GM19240 (cell line): ENCODE data around the gene MACO1.
"Not testable (repeated sequence)": the region's sequence is repeated elsewhere in the genome, so short reads cannot be mapped to it uniquely, and the experiment has no call there.

ENCODE experiments used
- DNase-seq: peaks from one replicate; pipeline ENCODE4 v3.0.0; 2011; ENCODE audit warnings: low spot score; ENCODE audit not compliant: insufficient read length

MACO1 gene

DNA sequence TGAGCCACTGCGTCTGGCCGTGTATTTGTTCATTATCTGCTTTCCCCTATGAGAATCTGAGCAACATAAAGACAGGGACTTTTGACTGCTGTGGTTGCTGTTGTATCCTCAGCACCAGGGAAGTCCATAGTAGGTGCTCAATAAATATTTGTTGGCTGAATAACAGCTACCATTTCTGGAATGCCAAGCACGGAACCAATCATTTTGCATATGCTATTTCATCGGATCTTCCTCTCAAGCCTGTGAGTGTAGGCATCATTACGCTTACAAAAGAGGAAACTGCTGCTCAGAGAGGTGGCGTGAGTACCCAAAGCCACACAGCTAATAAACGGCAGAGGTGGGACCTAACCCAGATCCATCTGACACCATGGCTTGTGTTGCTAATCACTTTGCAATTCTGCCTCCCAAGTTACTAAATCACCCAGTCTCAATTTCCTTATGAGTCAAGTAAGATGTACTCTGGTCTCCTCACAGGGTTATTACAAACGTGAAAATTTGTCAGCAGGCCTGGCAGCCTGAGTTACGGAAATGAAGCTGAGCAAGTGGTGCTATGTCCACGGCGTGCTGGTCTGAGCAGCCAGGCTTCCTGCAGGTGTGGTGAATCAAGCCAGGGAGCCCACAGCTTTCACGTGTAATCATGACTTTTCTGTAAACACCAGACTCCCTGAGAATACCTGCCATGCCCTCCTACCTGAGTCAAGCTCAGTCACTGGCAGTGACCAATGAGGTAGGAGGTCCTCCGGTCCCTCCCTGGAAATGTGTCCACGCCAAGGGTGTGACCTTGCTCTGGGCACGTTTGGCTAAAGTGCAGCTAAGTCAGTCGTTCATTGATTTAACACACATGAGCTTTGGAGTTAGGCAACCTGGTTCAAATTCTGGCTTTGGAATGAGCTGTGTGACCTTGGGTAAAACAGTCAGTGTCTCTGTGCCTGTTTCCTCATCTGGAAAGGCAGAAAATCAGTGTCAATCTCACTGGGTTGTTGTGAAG lies 5.3 kb upstream of the MACO1 start:
- no peak for DNase-seq

DNA sequence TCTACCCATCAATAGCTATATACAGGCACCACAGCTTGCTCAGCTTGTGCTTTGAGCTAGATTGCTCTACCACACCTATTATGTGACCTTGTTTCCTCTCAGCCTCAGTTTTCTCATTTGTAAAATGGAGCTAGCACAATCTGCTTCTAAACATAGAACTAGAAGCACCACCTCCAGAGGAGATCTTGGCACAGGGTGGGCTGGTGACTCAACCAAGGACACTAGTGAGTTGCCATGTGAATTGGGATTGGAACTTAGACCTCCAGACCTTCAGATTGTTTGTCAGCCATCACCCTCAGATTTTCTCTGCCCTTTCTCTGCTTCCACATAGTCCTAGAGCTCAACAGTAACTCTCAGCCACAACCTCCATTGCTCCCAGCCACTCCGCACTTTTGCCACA lies 3.0 kb upstream of the MACO1 start:
- no peak for DNase-seq

- DNase-seq = no peak
These were observed 2.1 kb upstream of the MACO1 start for GRCh38 chr1:25428475-25429166.

- DNase-seq = no peak
These were observed 527 bp downstream of the MACO1 start for GRCh38 chr1:25430967-25431881.

DNA sequence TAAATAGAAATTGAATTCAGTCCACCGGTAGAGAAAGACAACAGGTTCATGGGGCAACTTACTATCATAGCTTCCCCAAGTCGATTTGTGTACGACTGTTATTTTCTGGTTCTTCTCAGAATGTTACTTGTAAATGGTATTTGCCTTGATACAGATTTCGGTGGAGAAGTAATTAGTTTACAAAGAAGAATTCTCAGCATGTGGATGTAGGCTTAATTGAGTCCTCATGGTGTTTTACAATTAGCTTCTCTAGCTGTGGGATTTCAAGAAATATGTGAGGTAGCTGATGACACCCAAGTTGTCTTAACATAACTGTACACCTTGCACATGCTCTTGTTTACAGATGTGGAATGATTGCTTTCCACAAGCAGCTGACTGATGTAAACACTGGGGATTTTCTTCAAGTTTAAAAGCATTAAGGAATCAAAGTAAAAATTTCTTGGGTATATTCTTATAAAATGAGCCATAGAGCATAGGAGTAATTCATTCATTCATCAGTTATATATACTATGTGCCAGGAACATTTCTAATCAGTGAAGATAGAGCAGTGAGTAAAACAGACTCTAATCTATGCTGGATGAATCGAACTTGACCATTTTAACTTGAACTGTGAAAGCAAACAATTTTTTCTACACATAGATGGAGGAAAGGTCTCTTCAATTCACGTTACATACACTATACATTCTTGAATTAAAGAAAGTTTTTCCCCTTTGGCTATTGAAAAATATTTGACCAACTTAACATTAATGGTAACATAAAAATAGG lies 1.4 kb downstream of the MACO1 start:
- DNase-seq = no peak

GRCh38 chr1:25432749-25433388 lies 2.2 kb downstream of the MACO1 start:
- DNase-seq = no peak

DNA sequence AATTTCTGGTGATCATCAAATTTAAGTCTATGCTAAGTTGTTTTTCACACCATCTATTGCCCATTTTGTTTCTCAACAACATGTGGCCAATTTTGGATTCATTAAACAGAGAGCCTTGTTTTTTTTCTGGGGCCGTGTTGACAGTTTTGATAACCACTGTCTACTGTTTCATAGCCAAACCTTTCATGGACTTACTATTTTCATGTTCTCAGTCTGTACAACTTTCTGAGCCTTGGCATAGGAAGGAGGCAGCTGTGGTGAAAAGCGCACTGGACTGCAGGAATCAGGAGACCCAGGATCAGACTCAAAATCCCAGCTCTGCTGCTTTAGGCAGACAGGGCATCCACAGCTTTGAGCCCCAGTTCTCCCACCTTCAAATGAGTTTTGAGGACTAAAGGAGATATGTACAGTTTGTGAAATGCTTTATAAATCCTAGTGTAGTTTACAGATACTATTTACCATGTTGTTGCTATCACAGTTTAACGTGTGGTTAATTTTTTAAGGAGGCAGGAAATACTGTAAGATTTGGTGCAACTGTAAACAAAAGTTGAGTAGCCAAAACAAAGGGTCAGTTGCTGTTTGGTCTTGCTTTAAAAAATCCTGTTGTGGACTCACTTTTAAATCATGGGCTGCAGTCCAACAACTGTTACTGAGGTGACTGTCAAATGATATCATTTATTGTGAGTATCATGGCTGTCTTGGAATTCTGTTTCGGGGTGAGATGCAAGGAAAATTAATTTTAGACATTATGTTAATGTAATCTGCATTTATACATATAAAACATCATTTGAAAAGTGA lies 2.9 kb downstream of the MACO1 start:
- no peak for DNase-seq

- no peak for DNase-seq
These were observed 4.9 kb downstream of the MACO1 start for GRCh38 chr1:25435397-25436108.

- no peak for DNase-seq
These were observed 7.0 kb downstream of the MACO1 start for GRCh38 chr1:25437672-25438071.

GRCh38 chr1:25439287-25439686 lies 8.6 kb downstream of the MACO1 start:
- DNase-seq = no peak

DNA sequence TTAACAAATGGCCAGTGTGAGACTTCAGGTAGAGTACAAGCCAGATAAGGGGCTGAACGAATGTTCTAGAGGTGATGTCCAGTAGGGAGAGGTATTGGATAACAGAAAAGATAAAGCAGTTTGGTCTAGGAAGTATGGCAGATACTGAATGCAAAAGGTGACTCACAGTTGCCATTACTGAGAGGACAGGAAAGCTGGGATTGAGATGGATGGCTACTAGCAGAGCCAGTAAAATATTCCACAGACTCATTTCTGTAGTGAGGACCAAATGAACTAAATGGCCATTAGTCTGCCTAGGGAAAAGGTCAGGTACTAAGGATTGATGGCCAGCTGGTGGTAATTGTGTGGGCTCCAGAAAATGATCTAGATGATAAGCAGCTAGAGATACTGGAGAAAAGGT lies 11.5 kb downstream of the MACO1 start:
- DNase-seq = no peak

DNA sequence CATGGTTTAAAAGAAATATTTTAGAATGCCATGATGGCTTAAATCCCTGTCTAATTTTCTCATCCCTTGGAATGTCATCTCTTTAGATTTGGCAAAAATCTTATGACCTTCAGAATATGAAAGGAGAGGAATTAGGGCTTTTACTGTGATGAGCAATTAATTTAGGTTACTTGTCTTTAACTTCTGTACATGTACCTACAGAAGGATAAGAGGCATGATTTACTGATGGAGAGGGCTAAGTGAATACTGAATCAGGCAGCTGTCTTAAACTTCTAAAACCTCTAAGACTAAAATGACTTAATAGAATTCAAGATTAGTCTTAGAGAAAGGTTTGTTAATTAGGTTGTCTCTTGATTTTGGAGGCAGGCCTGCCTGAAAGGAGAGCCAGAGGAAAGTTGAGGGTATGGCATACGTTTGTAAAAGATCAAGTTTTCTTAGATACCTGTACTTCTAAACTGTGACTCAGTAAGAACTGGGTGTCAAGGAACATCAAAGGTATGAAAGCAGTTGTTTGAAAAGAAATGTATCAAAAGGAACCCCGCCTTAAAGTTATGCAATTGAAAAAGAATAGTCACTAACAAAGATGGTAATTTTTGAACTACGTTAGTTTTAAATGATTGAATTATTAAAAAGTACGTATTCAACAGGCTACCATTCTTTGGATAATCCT lies 12.5 kb downstream of the MACO1 start:
- DNase-seq = no peak

GRCh38 chr1:25444604-25445003 lies 13.9 kb downstream of the MACO1 start:
- DNase-seq = not testable (repeated sequence)

- no peak for DNase-seq
These were observed 15.4 kb downstream of the MACO1 start for GRCh38 chr1:25445993-25446538.

DNA sequence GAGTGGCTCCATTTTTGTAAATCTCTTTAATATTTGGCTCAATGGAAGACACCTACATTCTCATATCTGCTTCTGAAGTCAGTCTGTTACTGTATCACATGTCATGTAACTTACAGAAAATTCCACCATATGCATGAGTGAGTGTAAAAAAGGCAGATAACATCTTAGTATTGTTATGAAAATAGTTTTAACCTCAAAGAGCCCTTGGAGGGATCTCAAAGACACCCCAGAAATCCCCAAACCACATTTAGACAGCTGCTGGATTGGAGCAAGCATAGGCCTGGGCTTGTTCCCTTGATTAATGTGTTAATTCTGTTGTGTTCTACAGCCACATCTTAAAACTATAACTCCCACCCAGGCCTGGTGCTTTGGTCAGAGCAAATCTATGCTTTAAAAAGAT lies 16.9 kb downstream of the MACO1 start:
- no peak for DNase-seq

DNA sequence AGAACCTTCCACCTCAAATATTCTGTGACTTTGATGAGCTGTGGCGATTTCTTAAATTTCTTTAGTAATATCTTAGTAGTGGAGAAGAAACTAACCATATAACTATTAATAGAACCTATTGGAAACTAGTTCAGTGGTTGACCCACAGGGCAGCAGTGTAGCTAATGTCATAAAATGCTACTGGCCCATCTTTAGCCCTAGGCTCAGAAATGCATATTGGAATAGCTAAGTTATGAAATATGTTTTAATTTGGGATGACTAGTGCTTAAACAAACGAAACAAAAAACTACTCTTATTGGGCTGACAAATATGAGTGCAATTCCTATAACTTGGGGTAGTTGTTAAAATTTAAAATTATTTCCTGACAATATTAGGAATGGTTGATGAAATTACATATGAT lies 20.2 kb downstream of the MACO1 start:
- no peak for DNase-seq

- no peak for DNase-seq
These were observed 21.2 kb downstream of the MACO1 start for GRCh38 chr1:25451908-25452307.

GRCh38 chr1:25456502-25456901 lies 25.8 kb downstream of the MACO1 start:
- no peak for DNase-seq
